22Rv1 (cell line): Measurements from ENCODE around the gene PGP.

ENCODE experiments used
- H3K27ac ChIP-seq: fragments of 450-650 bp; 2 replicates; pipeline ENCODE4 v1.5.1; 2017
- ZFX ChIP-seq: fragments of 450-650 bp; IDR thresholded peaks from 2 replicates; pipeline ENCODE4 v1.6.1; 2017; ENCODE audit warnings: antibody characterized with exemption, borderline replicate concordance
- TF ChIP-seq, protein P1 (sequence below): fragments of 450-650 bp; IDR thresholded peaks from 2 replicates; pipeline ENCODE4 v1.5.1; 2017; ENCODE audit warnings: mild to moderate bottlenecking

PGP gene

GRCh38 chr16:2195322-2196161 lies 19.1 kb downstream of the PGP start:
- H3K27ac ChIP-seq: peak overlapping the region; percentile 50

DNA sequence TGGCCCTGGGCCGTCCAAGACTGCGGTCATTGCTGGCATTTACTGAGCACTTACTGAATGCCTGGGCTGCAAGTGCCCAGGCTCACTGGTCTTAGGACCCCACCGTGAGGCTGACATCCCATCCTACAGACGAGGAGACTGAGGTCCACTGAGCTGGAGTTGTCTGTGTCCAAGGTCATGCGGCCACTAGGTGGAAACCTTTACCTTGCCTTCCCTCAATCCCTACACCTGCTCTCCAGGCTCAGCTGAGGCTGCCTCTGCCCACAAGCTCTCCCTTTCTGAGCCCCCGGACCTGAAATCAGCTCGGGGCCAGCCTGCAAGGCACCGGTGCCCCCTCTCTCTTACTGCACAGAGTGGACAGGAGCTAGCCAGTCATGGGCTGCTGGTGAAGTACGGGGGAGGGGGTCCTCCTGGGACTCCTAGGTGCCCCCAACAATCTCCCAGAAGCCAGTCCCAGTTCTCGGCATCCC lies 19.8 kb downstream of the PGP start:
- H3K27ac ChIP-seq: peak overlapping the region; percentile 50
- no peak for TF ChIP-seq ZFX
- TF ChIP-seq, protein P1, sequence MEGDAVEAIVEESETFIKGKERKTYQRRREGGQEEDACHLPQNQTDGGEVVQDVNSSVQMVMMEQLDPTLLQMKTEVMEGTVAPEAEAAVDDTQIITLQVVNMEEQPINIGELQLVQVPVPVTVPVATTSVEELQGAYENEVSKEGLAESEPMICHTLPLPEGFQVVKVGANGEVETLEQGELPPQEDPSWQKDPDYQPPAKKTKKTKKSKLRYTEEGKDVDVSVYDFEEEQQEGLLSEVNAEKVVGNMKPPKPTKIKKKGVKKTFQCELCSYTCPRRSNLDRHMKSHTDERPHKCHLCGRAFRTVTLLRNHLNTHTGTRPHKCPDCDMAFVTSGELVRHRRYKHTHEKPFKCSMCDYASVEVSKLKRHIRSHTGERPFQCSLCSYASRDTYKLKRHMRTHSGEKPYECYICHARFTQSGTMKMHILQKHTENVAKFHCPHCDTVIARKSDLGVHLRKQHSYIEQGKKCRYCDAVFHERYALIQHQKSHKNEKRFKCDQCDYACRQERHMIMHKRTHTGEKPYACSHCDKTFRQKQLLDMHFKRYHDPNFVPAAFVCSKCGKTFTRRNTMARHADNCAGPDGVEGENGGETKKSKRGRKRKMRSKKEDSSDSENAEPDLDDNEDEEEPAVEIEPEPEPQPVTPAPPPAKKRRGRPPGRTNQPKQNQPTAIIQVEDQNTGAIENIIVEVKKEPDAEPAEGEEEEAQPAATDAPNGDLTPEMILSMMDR: peak; percentile 70

More at GRCh38 chr16:2195322-2196161, 19.1 kb downstream of the PGP start:
- TF ChIP-seq, protein P1: no peak
- TF ChIP-seq ZFX: no peak

DNA sequence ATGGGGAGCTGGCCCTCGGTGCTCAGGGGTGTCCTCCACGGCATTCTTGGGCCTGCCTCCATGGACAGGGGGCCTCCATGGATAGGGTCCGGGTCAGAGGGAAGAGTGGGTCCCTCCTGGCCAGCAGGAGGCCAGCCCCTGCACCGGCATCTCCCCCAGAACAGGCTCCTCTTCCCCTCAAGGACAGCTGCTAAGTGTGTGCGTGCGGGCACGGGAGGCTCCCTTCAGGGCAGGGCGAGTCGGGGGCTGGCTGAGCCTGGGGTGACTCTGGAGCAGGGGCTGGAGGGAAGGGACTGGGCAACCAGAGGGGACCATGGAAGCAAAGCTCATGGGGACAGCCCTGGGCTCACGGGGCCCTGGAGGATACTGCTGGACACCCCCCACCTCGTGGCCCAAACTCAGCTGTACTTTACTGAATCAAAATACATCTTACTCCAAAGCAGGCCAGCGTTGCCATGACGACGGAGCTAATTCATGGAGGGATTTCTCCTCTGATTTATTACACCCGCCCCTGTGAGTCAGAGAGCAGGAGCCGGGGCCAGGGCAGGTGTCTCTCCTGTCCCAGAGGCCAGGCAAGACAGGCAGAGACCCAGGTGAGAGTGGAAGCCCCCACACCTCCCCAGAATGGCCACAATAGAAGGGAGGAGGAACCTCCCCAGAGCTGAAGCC lies 20.3 kb downstream of the PGP start:
- TF ChIP-seq ZFX: no peak
- TF ChIP-seq, protein P1: no peak
- 0 out of 2 replicates have a peak overlapping the region, but pooled peaks have one; percentile 50 for H3K27ac ChIP-seq

- TF ChIP-seq ZFX: no peak
- TF ChIP-seq, protein P1: no peak
- H3K27ac ChIP-seq: no peak overlapping the region
Measured at GRCh38 chr16:2191446-2191706, 23.3 kb downstream of the PGP start.

- no peak overlapping the region for H3K27ac ChIP-seq
- TF ChIP-seq, protein P1: no peak
- no peak for TF ChIP-seq ZFX
Measured at GRCh38 chr16:2190659-2191445, 23.8 kb downstream of the PGP start.

GRCh38 chr16:2190002-2190658 lies 24.5 kb downstream of the PGP start:
- TF ChIP-seq, protein P1: no peak
- TF ChIP-seq ZFX: no peak
- H3K27ac ChIP-seq: no peak overlapping the region
